ENCODE data around the gene UNC13A. TPM values are rescaled to one million over a fixed set of nuclear protein-coding genes. Genes with fewer than 3 reads are reported as not detected.
A peak's percentile ranks its signal among the peaks of the same experiment; 100 is the strongest.
"Not testable (repeated sequence)": the region's sequence is repeated elsewhere in the genome, so short reads cannot be mapped to it uniquely, and the experiment has no call there.

The UNC13A gene
- total RNA-seq, 4 donors from 2014 or later, result 0.06 to 0.22 TPM; not detected in 2

- Histone ChIP-seq H3K27ac (peak overlapping the region in 3 of 4 donors; percentile 34 to 59 (median 34)), H3K27me3 (no peaks in the 10 kb centered on the region), H3K9me3 (no peaks in the 10 kb centered on the region), H3K36me3 (peaks cover 30 to 97% (median 45%) of the 10 kb centered on the region in 3 donors), H3K4me3 (no peak overlapping the region), H3K4me1 (peaks cover 0 to 39% (median 9%) of the 10 kb centered on the region in 3 donors)
- TF ChIP-seq POLR2A (IDR thresholded peaks at IDR 0.05), result no peak
- TF ChIP-seq, protein P1, sequence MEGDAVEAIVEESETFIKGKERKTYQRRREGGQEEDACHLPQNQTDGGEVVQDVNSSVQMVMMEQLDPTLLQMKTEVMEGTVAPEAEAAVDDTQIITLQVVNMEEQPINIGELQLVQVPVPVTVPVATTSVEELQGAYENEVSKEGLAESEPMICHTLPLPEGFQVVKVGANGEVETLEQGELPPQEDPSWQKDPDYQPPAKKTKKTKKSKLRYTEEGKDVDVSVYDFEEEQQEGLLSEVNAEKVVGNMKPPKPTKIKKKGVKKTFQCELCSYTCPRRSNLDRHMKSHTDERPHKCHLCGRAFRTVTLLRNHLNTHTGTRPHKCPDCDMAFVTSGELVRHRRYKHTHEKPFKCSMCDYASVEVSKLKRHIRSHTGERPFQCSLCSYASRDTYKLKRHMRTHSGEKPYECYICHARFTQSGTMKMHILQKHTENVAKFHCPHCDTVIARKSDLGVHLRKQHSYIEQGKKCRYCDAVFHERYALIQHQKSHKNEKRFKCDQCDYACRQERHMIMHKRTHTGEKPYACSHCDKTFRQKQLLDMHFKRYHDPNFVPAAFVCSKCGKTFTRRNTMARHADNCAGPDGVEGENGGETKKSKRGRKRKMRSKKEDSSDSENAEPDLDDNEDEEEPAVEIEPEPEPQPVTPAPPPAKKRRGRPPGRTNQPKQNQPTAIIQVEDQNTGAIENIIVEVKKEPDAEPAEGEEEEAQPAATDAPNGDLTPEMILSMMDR (IDR thresholded peaks at IDR 0.05), result no peak
- intact Hi-C loops (cut with DNase I), result no loop called here
- 85 to 90% methylated on average over 9 to 11 of the region's 11 CpGs for WGBS, 2 donors
- DNase-seq, result no peak
Observed at GRCh38 chr19:17575871-17576757, 112.0 kb downstream of the UNC13A start.

DNA sequence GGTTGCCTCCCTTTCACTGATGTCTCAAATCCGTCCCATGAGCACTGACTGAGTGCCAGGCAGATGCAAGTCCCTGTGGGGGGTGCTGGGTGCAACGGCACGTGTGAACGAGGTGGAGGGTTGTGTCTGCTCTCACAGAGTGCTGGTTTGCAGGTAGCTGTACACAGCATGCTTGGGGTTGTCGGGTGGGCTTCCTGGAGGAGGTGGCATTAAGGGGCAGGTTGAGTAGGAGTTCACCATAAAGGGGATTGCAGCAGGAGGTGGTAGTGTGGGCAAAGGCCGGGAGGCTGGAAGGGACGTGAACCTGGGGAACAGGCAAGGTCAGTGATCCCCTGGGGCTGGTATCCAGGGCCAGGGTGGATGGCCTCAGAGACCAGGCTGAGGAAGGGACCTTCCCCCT, 115.5 kb downstream of the UNC13A start:
- 75 to 89% methylated on average over 2 to 6 of the region's 7 CpGs for WGBS, 2 donors
- Histone ChIP-seq H3K9me3 (no peaks in the 10 kb centered on the region), H3K27me3 (no peaks in the 10 kb centered on the region), H3K4me1 (peaks cover 0 to 20% (median 0%) of the 10 kb centered on the region in 3 donors), H3K27ac (no peak overlapping the region), H3K36me3 (peaks cover 31 to 98% (median 56%) of the 10 kb centered on the region in 3 donors), H3K4me3 (no peak overlapping the region)
- TF ChIP-seq, protein P1 (IDR thresholded peaks at IDR 0.05), result no peak
- TF ChIP-seq POLR2A (IDR thresholded peaks at IDR 0.05), result no peak
- intact Hi-C loops (cut with DNase I), result no loop called here
- no peak for DNase-seq

GRCh38 chr19:17570791-17571190, 117.4 kb downstream of the UNC13A start:
- 83 to 94% methylated on average over 3 to 6 of the region's 6 CpGs for whole genome bisulfite sequencing, 2 donors
- intact Hi-C loops (cut with DNase I), result no loop called here
- TF ChIP-seq, protein P1 (IDR thresholded peaks at IDR 0.05), result no peak
- no peak for TF ChIP-seq POLR2A (IDR thresholded peaks at IDR 0.05)
- Histone ChIP-seq H3K4me3 (no peak overlapping the region), H3K27me3 (no peaks in the 10 kb centered on the region), H3K9me3 (no peaks in the 10 kb centered on the region), H3K27ac (no peak overlapping the region), H3K4me1 (peaks cover 0 to 7% (median 0%) of the 10 kb centered on the region in 3 donors), H3K36me3 (peaks cover 27 to 98% (median 52%) of the 10 kb centered on the region in 3 donors)
- DNase-seq, result no peak

DNA sequence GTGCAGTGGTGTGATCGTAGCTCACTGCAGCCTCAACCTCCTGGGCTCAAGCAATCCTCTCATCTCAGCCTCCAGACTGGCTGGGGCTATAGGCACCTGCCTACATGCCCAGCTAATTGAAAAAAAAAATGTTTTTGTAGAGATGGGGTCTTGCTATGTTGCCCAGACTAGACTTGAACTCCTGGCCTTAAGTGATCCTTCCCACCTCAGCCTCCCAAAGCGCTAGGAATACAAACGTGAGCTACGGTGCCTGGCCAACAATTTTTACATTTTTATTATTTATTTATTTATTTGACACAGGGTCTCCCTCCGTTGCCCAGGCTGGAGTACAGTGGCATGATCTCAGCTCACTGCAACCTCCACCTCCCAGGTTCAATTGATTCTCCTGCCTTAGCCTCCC, 117.9 kb downstream of the UNC13A start:
- H3K27me3 ChIP-seq; H3K27ac ChIP-seq; H3K4me3 ChIP-seq; DNase-seq; H3K9me3 ChIP-seq; H3K4me1 ChIP-seq; intact Hi-C loops (cut with DNase I): not testable (repeated sequence)
- WGBS, 2 donors, result 93 to 96% methylated on average over 5 of the region's 5 CpGs
- peaks cover 27 to 98% (median 51%) of the 10 kb centered on the region in 3 donors for H3K36me3 ChIP-seq

DNA sequence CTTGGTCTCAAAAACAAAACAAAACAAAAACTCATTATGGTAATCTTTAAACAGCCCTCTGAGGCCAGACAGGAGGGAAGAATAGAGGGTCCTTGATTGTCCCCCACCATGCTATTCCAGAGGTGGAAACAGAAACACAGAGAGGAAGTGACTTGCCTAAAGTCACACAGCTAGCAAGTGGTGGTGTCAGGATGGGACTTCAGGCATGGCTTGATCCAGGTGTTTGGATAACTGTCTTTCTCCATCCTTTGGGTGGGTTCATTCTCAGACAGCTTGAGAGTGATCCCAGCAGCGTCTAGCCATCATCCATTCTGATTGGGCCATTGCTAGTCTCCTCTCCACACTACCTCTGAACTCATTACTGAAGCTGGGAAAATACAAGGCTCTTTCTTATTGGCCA, 120.2 kb downstream of the UNC13A start:
- no peak overlapping the region for H3K4me3 ChIP-seq
- DNase-seq, result no peak
- H3K27me3 ChIP-seq, result no peaks in the 10 kb centered on the region
- intact Hi-C loops (cut with DNase I), result no loop called here
- H3K4me1 ChIP-seq, result no peaks in the 10 kb centered on the region
- peaks cover 27 to 99% (median 48%) of the 10 kb centered on the region in 3 donors for H3K36me3 ChIP-seq
- WGBS, 2 donors, result 90% methylated on average over 1 of the region's 1 CpG; no CpG with 5 or more reads in 1 of the 2 donors
- TF ChIP-seq POLR2A (IDR thresholded peaks at IDR 0.05), result no peak
- TF ChIP-seq, protein P1 (IDR thresholded peaks at IDR 0.05), result no peak
- H3K27ac ChIP-seq, result no peak overlapping the region
- H3K9me3 ChIP-seq, result no peaks in the 10 kb centered on the region
